Uterus (tissue), 2 donors: ENCODE results near the gene LDB1.

Source experiments
- POLR2A ChIP-seq, 2 donors: fragments of 450-650 bp; IDR thresholded peaks; one replicate each; pipeline ENCODE4 v1.6.1; 2016; ENCODE audit warnings: antibody characterized with exemption in 2 of 2, mild to moderate bottlenecking in 1 of 2, moderate library complexity in 1 of 2
- TF ChIP-seq, protein P1 (sequence below), 4 experiments: fragments of 200-600 bp in 2 of 4; fragments of 450-650 bp in 2 of 4; sonication (generic) in 2 of 4; IDR thresholded peaks; one replicate each; pipeline ENCODE4 v1.5.1; 2016 to 2019; ENCODE audit warnings: antibody characterized with exemption in 4 of 4, mild to moderate bottlenecking in 2 of 4, moderate library complexity in 1 of 4

DNA sequence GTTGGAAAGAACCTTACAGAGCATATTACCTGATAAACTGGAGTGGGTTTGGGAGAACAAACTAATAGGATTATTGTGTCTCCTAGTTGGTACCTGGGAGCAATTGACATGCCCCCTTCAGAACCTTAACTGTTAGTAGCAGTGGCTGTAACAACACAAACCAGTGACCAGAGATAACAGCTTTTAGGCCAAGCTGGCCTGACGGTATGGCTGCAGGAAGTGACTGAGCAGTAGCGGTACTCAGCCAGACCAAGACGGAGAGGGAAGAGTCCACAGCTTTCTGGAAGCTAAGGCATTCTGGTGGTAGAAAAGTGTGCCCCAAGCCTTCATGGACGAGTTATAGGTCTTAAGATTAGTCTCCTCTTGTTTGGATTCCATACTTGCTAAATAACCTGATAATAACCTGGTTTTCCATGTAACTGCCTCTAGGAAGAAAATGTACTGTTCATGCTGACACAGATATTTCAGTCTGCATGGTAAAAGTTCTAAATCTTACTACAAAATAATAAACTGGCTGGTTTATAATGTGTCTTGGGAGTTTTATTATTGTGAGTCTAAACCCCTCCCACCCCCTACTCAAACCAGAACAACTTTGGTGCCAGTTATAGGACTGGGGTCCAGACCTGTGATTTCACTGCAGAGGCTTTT is 43.3 kb upstream of the LDB1 start:
- TF ChIP-seq, protein P1, sequence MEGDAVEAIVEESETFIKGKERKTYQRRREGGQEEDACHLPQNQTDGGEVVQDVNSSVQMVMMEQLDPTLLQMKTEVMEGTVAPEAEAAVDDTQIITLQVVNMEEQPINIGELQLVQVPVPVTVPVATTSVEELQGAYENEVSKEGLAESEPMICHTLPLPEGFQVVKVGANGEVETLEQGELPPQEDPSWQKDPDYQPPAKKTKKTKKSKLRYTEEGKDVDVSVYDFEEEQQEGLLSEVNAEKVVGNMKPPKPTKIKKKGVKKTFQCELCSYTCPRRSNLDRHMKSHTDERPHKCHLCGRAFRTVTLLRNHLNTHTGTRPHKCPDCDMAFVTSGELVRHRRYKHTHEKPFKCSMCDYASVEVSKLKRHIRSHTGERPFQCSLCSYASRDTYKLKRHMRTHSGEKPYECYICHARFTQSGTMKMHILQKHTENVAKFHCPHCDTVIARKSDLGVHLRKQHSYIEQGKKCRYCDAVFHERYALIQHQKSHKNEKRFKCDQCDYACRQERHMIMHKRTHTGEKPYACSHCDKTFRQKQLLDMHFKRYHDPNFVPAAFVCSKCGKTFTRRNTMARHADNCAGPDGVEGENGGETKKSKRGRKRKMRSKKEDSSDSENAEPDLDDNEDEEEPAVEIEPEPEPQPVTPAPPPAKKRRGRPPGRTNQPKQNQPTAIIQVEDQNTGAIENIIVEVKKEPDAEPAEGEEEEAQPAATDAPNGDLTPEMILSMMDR (IDR thresholded peaks at IDR 0.05) = no peak
- TF ChIP-seq POLR2A (IDR thresholded peaks at IDR 0.05) = no peak
